K562 (cell line): ENCODE measurements around the gene KCNT1. TPM values are rescaled to one million over a fixed set of nuclear protein-coding genes. Genes with fewer than 3 reads are reported as not detected.

Experiments
- ATAC-seq: fragments of 200-7000 bp; cut with Tn5 transposase; 3 replicates; pipeline ENCODE4 v1.9.1; 2020; ENCODE audit warnings: moderate library complexity
- BruUV-seq: library from RNA; stranded (reverse); fragments of 400-500 nt; replicated peaks from 2 replicates; lab custom pipeline; 2021; lab: Mats Ljungman, UMichigan
- CTCF ChIA-PET: fragments of 300-600 bp; formaldehyde crosslinking; extraction: SDS; loops from one replicate; lab custom pipeline; 2021; ENCODE audit warnings: low intra/inter-chr PET ratio; lab: Yijun Ruan, JAX
- POLR2A ChIA-PET: fragments of 300-600, 350-650 bp; sonication (Branson Sonifier 250); formaldehyde crosslinking; extraction: SDS; loops from one replicate; lab custom pipeline; 2021; ENCODE audit warnings: antibody characterized with exemption, inconsistent platforms; lab: Yijun Ruan, JAX
- DNase-seq, 4 experiments: peaks; one replicate each; pipeline versions ENCODE4 v3.0.0 to v3.0.0-alpha.2; 2011 to 2018; ENCODE audit warnings: low spot score in 3 of 4, mixed read lengths in 3 of 4; ENCODE audit errors: extremely low read depth in 1 of 4
- FAIRE-seq: peaks from 2 replicates; lab custom pipeline; 2011; peaks lifted over from hg19 to GRCh38; lab: Jason Lieb, UNC
- H2AFZ ChIP-seq: 2 replicates; pipeline ENCODE4 v1.6.0; 2011; ENCODE audit warnings: low read depth, low read length, control low read depth, inconsistent platforms
- H3K27ac ChIP-seq: fragments of 200-600 bp; 3 replicates; pipeline ENCODE4 v1.8.0; 2011; ENCODE audit warnings: low read depth, mild to moderate bottlenecking, control low read depth, inconsistent platforms, low read length, moderate library complexity, mixed read lengths; ENCODE audit errors: extremely low read depth
- H3K27me3 ChIP-seq, 2 experiments: fragments of 300-600 bp in 1 of 2; 2 replicates in 1 of 2; 3 replicates in 1 of 2; pipeline versions ENCODE4 v1.6.0 to v1.8.0; 2011; ENCODE audit warnings: inconsistent platforms in 2 of 2, low read length in 2 of 2, mild to moderate bottlenecking in 1 of 2, mixed read lengths in 1 of 2, moderate library complexity in 1 of 2; ENCODE audit not compliant: control insufficient read depth in 2 of 2, insufficient read depth in 2 of 2
- H3K36me3 ChIP-seq: fragments of 300-600 bp; 3 replicates; pipeline ENCODE4 v1.8.0; 2011; ENCODE audit warnings: mild to moderate bottlenecking, low read length, inconsistent platforms; ENCODE audit not compliant: control insufficient read depth, insufficient read depth
- H3K4me1 ChIP-seq, 2 experiments: fragments of 200-600 bp in 1 of 2; replicated peaks in 1 of 2; 2 replicates in 1 of 2; 3 replicates in 1 of 2; pipeline versions ENCODE4 v1.5.1 to v1.8.0; 2011; ENCODE audit warnings: inconsistent platforms in 2 of 2, low read length in 2 of 2, mild to moderate bottlenecking in 1 of 2, mixed read lengths in 1 of 2, moderate library complexity in 1 of 2; ENCODE audit not compliant: control insufficient read depth in 2 of 2, insufficient read depth in 2 of 2
- H3K4me2 ChIP-seq: 2 replicates; pipeline ENCODE4 v1.6.1; 2011; ENCODE audit warnings: low read length, control low read depth, inconsistent platforms, mixed read lengths; ENCODE audit not compliant: insufficient read depth
- H3K4me3 ChIP-seq: fragments of 200-600 bp; sonication (generic), shearing (Covaris generic); 2 replicates; pipeline ENCODE4 v1.5.1; 2016; ENCODE audit warnings: control low read depth, inconsistent platforms
- H3K79me2 ChIP-seq: fragments of 200-600 bp; 3 replicates; pipeline ENCODE4 v1.8.0; 2011; ENCODE audit warnings: low read length, inconsistent platforms; ENCODE audit not compliant: control insufficient read depth, insufficient read depth
- H3K9ac ChIP-seq, 2 experiments: 2 replicates each; pipeline versions ENCODE4 v1.6.0 to v1.6.1; 2011; ENCODE audit warnings: low read depth in 2 of 2, low read length in 2 of 2, control low read depth in 1 of 2, inconsistent platforms in 1 of 2, mild to moderate bottlenecking in 1 of 2, mixed read lengths in 1 of 2; ENCODE audit not compliant: insufficient read depth in 1 of 2
- H3K9me1 ChIP-seq: one replicate; pipeline ENCODE4 v1.6.0; 2011; ENCODE audit warnings: inconsistent platforms, mild to moderate bottlenecking, low read length, moderate library complexity; ENCODE audit not compliant: control insufficient read depth, insufficient read depth
- H3K9me3 ChIP-seq: replicated peaks from 2 replicates; pipeline ENCODE4 v1.5.1; 2011; ENCODE audit warnings: low read depth, low read length, inconsistent platforms; ENCODE audit not compliant: control insufficient read depth, insufficient read depth
- H4K20me1 ChIP-seq: replicated peaks from 2 replicates; pipeline ENCODE4 v1.6.1; 2011; ENCODE audit warnings: low read length, inconsistent platforms, mixed read lengths; ENCODE audit not compliant: control insufficient read depth, insufficient read depth
- BRCA1 ChIP-seq, 2 experiments: fragments of 450-650 bp in 1 of 2; sonication (generic) in 1 of 2; formaldehyde crosslinking in 1 of 2; IDR thresholded peaks; 2 replicates each; pipeline versions ENCODE4 v1.5.0 to v1.6.1; 2017 to 2020; ENCODE audit warnings: mild to moderate bottlenecking in 1 of 2, missing genetic modification reagents in 1 of 2
- CBX3 ChIP-seq, 2 experiments: IDR thresholded peaks; 1 replicate in 1 of 2; 2 replicates in 1 of 2; pipeline ENCODE4 v1.6.1; 2012; ENCODE audit warnings: inconsistent platforms in 2 of 2, low read length in 2 of 2, borderline replicate concordance in 1 of 2, control low read depth in 1 of 2
- FOXJ3 ChIP-seq: sonication (generic); formaldehyde crosslinking; IDR thresholded peaks from 2 replicates; pipeline ENCODE4 v1.4.0; 2020; ENCODE audit warnings: mild to moderate bottlenecking, missing genetic modification reagents
- HSF4 ChIP-seq: fragments of 250-450 bp; sonication (Bioruptor Pico); IDR thresholded peaks from 2 replicates; pipeline ENCODE4 v2.1.2; 2022; ENCODE audit warnings: mild to moderate bottlenecking, moderate library complexity, borderline replicate concordance
- MEF2A ChIP-seq: IDR thresholded peaks from 2 replicates; pipeline ENCODE4 v1.6.1; 2011; ENCODE audit warnings: low read depth, mild to moderate bottlenecking, low read length, moderate library complexity; ENCODE audit not compliant: control insufficient read depth
- MXD1 ChIP-seq: fragments of 250-450 bp; sonication (Bioruptor Pico); IDR thresholded peaks from 2 replicates; pipeline ENCODE4 v1.8.0; 2021; ENCODE audit warnings: borderline replicate concordance, mild to moderate bottlenecking, moderate library complexity; ENCODE audit not compliant: poor library complexity, severe bottlenecking
- NCOA6 ChIP-seq: fragments of 450-650 bp; IDR thresholded peaks from 2 replicates; pipeline ENCODE4 v1.6.1; 2017; ENCODE audit warnings: mild to moderate bottlenecking
- POLR2G ChIP-seq: fragments of 200-400 bp; formaldehyde crosslinking; IDR thresholded peaks from 2 replicates; pipeline ENCODE4 v1.6.1; 2017; ENCODE audit warnings: low read depth, mild to moderate bottlenecking, antibody characterized with exemption, low read length, moderate library complexity
- SIX5 ChIP-seq, 2 experiments: IDR thresholded peaks; 2 replicates each; pipeline ENCODE4 v1.6.1; 2011; ENCODE audit warnings: low read length in 2 of 2, borderline replicate concordance in 1 of 2, low read depth in 1 of 2, mild to moderate bottlenecking in 1 of 2, moderate library complexity in 1 of 2; ENCODE audit not compliant: insufficient read depth in 1 of 2
- SPI1 ChIP-seq: IDR thresholded peaks from 2 replicates; pipeline ENCODE4 v1.6.1; 2011; ENCODE audit warnings: low read depth, low read length, control low read depth, borderline replicate concordance
- VEZF1 ChIP-seq: fragments of 200-800 bp; sonication (Bioruptor generic); IDR thresholded peaks from 2 replicates; pipeline ENCODE4 v1.6.1; 2017; ENCODE audit warnings: missing genetic modification characterization, missing compliant biosample characterization
- XRCC4 ChIP-seq: IDR thresholded peaks from one replicate; pipeline ENCODE4 v1.6.1; 2011; ENCODE audit not compliant: insufficient read depth, insufficient read length; ENCODE audit errors: extremely low read depth
- YY1 ChIP-seq, 3 experiments: IDR thresholded peaks; 2 replicates each; pipeline ENCODE4 v1.6.1; 2011; ENCODE audit warnings: low read length in 2 of 3, mild to moderate bottlenecking in 2 of 3, moderate library complexity in 2 of 3, borderline replicate concordance in 1 of 3, control low read depth in 1 of 3, low read depth in 1 of 3; ENCODE audit not compliant: insufficient read depth in 3 of 3, insufficient replicate concordance in 2 of 3, control insufficient read depth in 1 of 3, insufficient read length in 1 of 3; ENCODE audit errors: extremely low read depth in 1 of 3
- ZBTB7A ChIP-seq: IDR thresholded peaks from 2 replicates; pipeline ENCODE4 v1.6.1; 2011; ENCODE audit warnings: low read depth, mild to moderate bottlenecking, low read length, moderate library complexity, borderline replicate concordance; ENCODE audit not compliant: control insufficient read depth
- ZC3H4 ChIP-seq: sonication (generic); formaldehyde crosslinking; IDR thresholded peaks from 2 replicates; pipeline ENCODE4 v1.9.0; 2021; ENCODE audit warnings: missing genetic modification reagents, borderline replicate concordance
- ZNF76 ChIP-seq: fragments of 250-450 bp; sonication (Bioruptor Pico); IDR thresholded peaks from 2 replicates; pipeline ENCODE4 v1.4.0; 2020; ENCODE audit warnings: mild to moderate bottlenecking, moderate library complexity, borderline replicate concordance
- WGBS: fragments of 100-300 bp; shearing (Covaris generic); methylation state at CpG from one replicate; pipeline ENCODE4 v1.1.6; 2016; ENCODE audit warnings: low coverage, mixed read lengths; ENCODE audit not compliant: insufficient coverage; ENCODE audit errors: missing lambda C conversion rate; 5-methylcytosine and 5-hydroxymethylcytosine counted together
- in situ Hi-C: fragments of 300-500 bp; cut with MboI; formaldehyde crosslinking; loops from 4 replicates; pipeline ENCODE4 v1.15.0; 2018; ENCODE audit warnings: inconsistent platforms, mixed read lengths
- intact Hi-C: fragments of 100-400 bp; cut with micrococcal nuclease; formaldehyde crosslinking; loops from 2 replicates; pipeline ENCODE4 v1.14.2; 2022
- polyA plus RNA-seq, 8 experiments: library from polyadenylated mRNA; depleted of rRNA in 4 of 8; stranded (reverse) in 5 of 8; unstranded in 3 of 8; fragments of >200 nt; fragmentation: Nextera tagmentation in 2 of 8; fragmentation: Illumina TruSeq in 1 of 8; extraction: Ambion mirVana in 2 of 8; extraction: Trizol in 1 of 8; gene quantifications; 2 replicates each; pipeline versions ENCODE4 v1.2.1 to v1.2.3, GENCODE V29; 2011 to 2014; ENCODE audit warnings: inconsistent platforms in 1 of 8, missing spikeins in 1 of 8
- total RNA-seq, 7 experiments: library from RNA; depleted of rRNA in 6 of 7; stranded (reverse); fragments of >200 nt in 6 of 7; fragmentation: Illumina TruSeq in 2 of 7; extraction: Trizol in 2 of 7; gene quantifications; 2 replicates each; pipeline versions ENCODE4 v1.2.1 to v1.2.3, GENCODE V29; 2011 to 2021; ENCODE audit warnings: low replicate concordance in 1 of 7

The KCNT1 gene
- total and polyA plus RNA-seq, 9 of the 15 experiments (the other 6 are each of a cell fraction or from before 2014, with no cell fraction given) = 0.05 TPM; not detected in 8

GRCh38 chr9:135756576-135756975, 54.6 kb downstream of the KCNT1 start:
- no peak for ATAC-seq
- no peak for TF ChIP-seq CBX3 (IDR thresholded peaks at IDR 0.05; ENCODE audit: borderline replicate concordance in 1 of 2, low read length in 2 of 2)
- no peak for TF ChIP-seq BRCA1 (IDR thresholded peaks at IDR 0.05)
- TF ChIP-seq BRCA1 (CRISPR knock-in tag; IDR thresholded peaks at IDR 0.05) = no peak
- TF ChIP-seq MEF2A = no peak
- TF ChIP-seq ZNF76 (CRISPR knock-in tag) = no peak
- no peak for TF ChIP-seq MXD1 (CRISPR knock-in tag)
- no peak for TF ChIP-seq ZC3H4 (CRISPR knock-in tag)
- no peak for TF ChIP-seq NCOA6
- no peak for TF ChIP-seq POLR2G
- TF ChIP-seq VEZF1 (CRISPR knock-in tag) = no peak
- TF ChIP-seq FOXJ3 (CRISPR knock-in tag) = no peak
- no peak for TF ChIP-seq HSF4 (CRISPR knock-in tag)
- TF ChIP-seq ZBTB7A = no peak
- TF ChIP-seq YY1 (IDR thresholded peaks at IDR 0.05; ENCODE audit: borderline replicate concordance in 1 of 3, control insufficient read depth in 1 of 3, extremely low read depth in 1 of 3, insufficient read depth in 3 of 3, insufficient read length in 1 of 3, insufficient replicate concordance in 2 of 3, low read depth in 1 of 3, low read length in 2 of 3) = no peak
- TF ChIP-seq XRCC4 = no peak
- TF ChIP-seq SIX5 (IDR thresholded peaks at IDR 0.05; ENCODE audit: borderline replicate concordance in 1 of 2, insufficient read depth in 1 of 2, low read depth in 1 of 2, low read length in 2 of 2) = no peak
- no peak for TF ChIP-seq SPI1

More at GRCh38 chr9:135756576-135756975, 54.6 kb downstream of the KCNT1 start:
- Histone ChIP-seq H4K20me1 (peaks cover 9% of the 10 kb centered on the region; the same call in 1 of the 2 replicates), H3K4me1 (peaks cover 0 to 26% of the 10 kb centered on the region in 2 experiments; a peak in 1 of 5 replicates), H3K79me2 (no peaks in the 10 kb centered on the region), H3K9me1 (no peaks in the 10 kb centered on the region), H3K27me3 (peaks cover 0 to 43% of the 10 kb centered on the region in 2 experiments; a peak in 3 of 5 replicates), H3K9ac (no peak overlapping the region), H2AFZ (no peak overlapping the region), H3K4me2 (no peak overlapping the region), H3K36me3 (no peaks in the 10 kb centered on the region), H3K4me3 (no peak overlapping the region), H3K9me3 (no peaks in the 10 kb centered on the region), H3K27ac (no peak overlapping the region)
- DNase-seq = no peak
- BruUV-seq = no TSS peak
- intact Hi-C loops = no loop called here
- in situ Hi-C loops = no loop called here
- WGBS = 0% methylated on average over 10 of the region's 10 CpGs
- FAIRE-seq = no peak
- POLR2A ChIA-PET = no interaction called here
- CTCF ChIA-PET = no interaction called here
